ENCODE data around the gene CRTC2. TPM values are rescaled to one million over a fixed set of nuclear protein-coding genes. Genes with fewer than 3 reads are reported as not detected.

Gene CRTC2
- total RNA-seq, 1 experiment from 2014 or later: 11.2 TPM

- peak; percentile 74 for DNase-seq (ENCODE audit: low read depth)
These were observed 11.7 kb downstream of the CRTC2 start, which contains the start of gene DENND4B for GRCh38 chr1:153946622-153947241. TSS of gene DENND4B (minus strand) at chr1:153946718. CDS start at chr1:153944374, 2,344 bp downstream.

DNA sequence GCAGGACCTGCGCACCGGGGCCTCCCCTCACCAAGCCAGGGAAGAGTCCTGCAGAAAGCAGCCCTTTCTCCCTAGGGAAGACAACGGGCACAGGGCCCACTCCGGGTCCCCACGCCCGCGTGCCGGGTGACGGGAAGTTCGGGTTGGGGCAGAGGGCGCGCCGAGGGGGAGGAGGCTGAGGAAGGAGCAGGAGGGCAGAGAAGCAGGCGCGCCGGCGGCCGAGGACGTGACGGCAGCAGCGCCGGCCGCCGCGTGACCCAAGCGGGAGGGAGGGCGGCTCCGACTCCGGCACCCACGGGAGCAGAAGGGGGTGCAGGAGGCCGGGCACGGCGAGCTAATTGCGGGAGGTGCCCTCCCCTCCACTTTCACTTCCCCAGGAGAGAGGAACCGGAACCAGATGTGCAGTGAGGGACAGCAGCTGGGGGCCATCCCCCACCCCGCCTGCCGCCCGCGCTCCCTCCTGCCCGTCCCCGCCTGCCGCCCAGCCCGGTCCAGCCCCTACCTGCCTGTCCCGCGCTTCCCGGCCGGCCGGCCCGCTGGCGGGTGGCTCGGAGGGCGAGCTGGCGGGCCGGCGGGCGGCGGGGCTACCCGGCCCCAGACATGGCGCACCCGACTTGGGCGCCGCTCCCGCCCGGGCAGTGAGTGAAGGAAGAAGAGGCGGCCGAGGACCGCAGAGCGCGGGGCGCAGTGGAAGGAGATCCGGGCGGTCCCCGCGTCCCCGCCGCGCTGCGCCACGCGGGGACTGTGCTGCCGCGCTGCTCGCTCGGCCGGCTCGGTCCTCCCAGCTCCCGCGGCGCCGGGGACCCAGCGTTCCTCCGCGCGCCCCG, 12.4 kb downstream of the CRTC2 start:
- DNase-seq (ENCODE audit: low read depth): peak; percentile 77

- peak; percentile 34 for DNase-seq (ENCODE audit: low read depth)
These were observed 13.1 kb downstream of the CRTC2 start for GRCh38 chr1:153945131-153945794.

DNA sequence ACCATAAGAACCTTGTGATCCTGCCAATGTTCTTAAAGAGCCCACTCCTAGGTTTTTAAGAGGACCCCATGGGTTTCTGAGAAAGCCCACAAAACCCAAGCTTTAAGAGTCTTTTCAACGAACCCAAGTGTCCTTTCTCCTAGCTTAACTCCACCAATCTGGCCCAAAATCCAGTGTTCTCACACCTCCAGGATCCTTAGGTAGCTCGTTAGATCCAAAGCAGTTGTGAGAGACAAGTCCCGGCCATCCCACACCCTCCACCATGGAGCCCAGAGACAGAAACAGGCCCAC, 13.6 kb downstream of the CRTC2 start:
- DNase-seq (ENCODE audit: low read depth): no peak

DNA sequence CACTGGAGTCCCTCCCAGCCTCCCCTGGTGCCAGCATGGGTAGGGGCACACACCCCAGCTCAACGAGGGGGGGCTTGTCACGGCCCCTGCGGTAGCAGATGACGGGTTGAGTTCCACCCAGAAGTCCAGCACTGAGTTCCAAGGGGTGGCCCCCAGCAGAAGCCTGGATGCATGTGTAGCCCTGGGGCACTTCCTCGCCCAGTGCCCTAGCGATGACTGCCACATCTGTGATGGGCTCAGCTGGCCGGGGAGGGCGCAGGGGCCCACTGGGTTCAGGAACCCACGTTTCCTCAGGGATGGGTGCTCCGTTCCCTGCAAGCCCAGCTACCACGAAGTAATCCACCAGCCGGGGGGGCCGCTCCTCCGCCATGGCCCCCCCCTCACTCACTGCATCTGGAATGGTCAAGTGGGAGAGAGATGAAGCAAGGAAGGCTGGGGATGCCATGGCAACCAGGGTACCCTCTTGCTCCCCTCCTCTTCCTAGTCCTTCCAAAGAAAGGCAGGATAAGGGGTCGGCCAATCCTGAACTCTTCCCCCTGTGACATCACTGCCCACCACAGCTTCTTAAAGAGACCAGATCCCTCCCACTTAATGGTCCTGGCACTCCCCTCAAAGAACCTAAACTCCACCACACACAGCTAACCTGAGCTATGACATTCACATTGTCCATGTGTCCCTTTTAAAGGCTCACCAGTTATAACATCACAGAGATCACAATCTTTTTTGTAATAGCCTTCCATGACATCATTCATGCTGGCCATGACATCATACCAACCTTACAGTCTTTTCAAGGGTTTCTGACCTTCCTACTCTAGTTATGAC, 14.2 kb downstream of the CRTC2 start:
- no peak for DNase-seq (ENCODE audit: low read depth)

GRCh38 chr1:153942766-153943549, 15.5 kb downstream of the CRTC2 start:
- no peak for DNase-seq (ENCODE audit: low read depth)

DNA sequence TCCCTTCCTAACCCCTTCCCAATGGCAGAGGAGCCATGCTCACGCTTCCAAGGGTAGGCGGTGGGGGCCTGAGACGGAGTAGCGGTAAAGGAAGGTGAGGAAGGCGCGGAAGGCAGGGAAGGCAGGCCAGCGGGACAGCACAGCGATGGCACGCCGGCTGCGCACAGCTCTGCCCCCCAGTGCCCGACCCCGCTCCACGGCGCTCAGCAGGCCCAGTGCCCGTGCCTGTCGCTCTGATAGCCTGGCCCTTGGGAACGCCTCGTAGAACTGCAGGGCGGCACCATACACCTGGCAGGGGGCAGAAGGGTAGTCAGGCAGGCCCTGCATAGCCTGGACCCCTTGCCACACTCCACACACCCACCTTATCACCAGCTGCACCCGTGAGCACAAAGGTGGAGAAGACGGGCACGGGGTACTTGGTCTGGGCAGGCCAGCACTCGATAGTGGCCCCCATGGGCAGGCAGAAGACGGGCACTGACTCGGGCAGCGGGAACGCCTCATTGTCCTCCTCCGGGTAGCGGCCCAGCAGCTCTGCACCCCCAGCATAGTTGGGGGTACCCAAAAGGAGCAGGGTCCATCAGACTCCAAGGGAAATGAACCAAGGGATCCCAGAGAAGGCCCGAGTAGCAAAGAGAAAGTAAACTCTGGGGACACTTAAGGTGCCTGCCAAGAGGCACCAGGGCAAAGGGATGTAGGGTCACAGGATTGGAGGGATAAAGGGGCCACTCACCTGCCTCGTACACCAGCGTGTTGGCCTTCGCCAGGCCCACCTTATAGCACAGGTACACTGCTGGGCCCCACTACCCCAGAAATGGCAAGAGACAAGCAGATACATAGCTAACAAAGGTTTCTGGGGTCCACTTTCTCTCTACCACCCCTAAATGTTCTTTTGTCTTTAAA, 16.3 kb downstream of the CRTC2 start:
- DNase-seq (ENCODE audit: low read depth): no peak

DNA sequence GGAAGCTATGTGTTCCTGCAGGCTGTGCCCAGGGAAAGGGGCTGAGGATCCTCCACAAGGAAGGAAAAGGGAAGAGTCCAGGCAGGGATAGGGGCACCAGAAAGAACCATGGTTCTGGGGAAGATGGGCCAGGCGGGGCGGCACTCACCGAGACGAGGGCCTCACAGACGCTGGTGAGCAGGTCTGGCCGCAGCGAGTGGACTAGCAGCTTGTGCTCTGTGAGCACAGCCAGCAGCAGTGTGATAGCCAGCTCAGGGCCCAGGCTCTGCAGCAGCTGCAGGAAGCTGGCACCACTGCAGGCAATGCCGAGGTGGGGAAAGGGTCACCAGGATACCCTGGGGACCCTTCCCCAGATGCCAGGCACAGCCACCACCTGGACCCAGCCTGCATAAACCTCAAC, 17.7 kb downstream of the CRTC2 start:
- no peak for DNase-seq (ENCODE audit: low read depth)

GRCh38 chr1:153939476-153939875, 18.9 kb downstream of the CRTC2 start:
- DNase-seq (ENCODE audit: low read depth): no peak

DNA sequence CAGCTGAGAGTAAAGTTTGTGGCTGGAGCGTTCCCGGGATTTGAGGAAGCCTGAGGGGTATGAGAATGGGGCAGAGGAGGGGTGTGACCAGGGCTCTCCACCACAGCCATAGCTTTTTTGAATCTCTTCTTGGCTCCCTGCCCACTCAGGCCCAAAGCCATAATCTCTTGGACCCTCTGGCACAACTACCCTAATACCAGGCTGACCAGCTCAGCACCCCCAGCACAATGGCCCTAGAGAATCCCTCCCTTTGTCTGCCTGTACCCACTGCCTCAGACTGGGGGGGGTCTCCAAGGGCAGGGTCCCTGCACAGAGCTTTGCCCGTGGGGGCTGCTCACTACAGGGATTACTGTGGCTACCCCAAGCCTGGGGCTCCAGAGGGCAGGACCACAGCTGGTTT, 19.4 kb downstream of the CRTC2 start:
- no peak for DNase-seq (ENCODE audit: low read depth)

DNA sequence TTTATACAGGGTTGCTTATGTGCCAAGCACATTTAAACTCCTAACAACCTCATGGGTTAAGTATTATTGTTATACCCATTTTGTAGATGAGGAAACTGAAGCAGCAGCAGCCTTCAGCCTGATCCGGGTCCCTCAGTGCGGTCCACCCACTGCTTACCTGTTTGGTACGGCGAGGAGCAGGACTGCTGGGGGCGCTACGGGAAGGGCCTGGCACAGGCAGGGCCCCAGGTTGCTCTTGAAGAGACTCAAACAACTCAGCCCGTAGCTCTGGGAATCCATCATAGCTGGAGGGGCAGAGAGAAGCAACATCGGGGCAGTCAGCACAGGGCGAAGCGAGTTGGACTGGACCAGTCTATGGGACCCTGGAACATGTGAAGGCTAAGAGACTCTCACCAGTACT, 21.1 kb downstream of the CRTC2 start:
- DNase-seq (ENCODE audit: low read depth): no peak

DNA sequence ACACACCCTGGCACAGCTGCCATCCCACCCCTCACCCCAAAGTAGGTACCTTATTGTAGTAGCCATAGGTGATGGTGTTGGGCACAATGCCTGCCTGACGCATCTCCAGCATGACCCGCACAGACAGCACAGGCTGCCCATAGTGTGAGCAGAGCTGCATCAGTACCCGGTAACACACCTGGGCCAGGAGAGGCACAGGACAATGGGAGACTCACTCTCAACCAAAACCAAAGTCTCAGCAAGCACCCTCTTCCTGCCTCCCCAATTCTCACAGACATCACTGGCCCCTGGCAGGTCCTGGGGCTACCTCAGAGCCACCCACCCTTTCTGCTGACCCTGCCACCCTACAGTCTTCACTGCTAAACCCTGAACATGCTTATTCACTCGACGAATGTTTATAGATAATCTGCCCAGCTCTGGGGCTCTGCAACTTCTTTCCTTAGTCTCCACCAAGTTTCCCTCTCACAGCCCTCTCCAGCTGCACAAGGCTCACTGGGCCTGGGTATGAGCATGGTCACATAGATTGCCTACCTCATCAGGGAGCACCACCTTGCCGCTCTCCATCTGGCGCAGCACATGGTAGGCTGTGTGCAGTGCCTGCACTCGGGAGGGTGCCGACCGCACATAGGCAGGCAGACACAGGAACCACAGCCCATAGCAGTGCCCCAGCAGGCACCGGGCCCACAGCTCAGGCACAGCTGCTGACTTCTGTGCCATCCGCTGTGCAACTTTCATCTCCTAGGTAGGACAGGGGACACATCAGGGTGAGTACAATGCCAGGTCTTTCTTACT, 22.2 kb downstream of the CRTC2 start:
- no peak for DNase-seq (ENCODE audit: low read depth)

- no peak for DNase-seq (ENCODE audit: low read depth)
These were observed 23.7 kb downstream of the CRTC2 start for GRCh38 chr1:153934746-153935145.

DNA sequence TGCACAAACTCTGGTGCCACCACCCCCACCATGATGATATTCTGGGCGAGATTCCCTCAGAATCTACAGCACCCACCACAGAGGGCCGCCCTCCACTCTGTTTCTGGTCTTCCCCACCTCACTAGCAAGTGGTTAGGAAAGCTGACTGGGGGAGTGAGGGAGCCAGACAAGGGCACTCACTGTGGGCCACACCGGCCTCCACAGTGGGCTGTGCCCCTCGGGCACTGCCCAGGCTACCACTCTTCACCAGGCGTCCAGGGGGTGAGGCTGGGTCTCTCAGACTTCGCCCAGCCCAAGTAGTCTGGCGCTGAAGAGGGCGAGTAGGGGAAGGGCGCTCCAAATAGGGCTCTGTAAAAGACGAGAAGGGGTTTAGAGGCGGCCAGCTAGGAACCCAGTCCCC, 24.5 kb downstream of the CRTC2 start:
- no peak for DNase-seq (ENCODE audit: low read depth)

- DNase-seq (ENCODE audit: low read depth): no peak
These were observed 25.0 kb downstream of the CRTC2 start for GRCh38 chr1:153933430-153933829.

DNA sequence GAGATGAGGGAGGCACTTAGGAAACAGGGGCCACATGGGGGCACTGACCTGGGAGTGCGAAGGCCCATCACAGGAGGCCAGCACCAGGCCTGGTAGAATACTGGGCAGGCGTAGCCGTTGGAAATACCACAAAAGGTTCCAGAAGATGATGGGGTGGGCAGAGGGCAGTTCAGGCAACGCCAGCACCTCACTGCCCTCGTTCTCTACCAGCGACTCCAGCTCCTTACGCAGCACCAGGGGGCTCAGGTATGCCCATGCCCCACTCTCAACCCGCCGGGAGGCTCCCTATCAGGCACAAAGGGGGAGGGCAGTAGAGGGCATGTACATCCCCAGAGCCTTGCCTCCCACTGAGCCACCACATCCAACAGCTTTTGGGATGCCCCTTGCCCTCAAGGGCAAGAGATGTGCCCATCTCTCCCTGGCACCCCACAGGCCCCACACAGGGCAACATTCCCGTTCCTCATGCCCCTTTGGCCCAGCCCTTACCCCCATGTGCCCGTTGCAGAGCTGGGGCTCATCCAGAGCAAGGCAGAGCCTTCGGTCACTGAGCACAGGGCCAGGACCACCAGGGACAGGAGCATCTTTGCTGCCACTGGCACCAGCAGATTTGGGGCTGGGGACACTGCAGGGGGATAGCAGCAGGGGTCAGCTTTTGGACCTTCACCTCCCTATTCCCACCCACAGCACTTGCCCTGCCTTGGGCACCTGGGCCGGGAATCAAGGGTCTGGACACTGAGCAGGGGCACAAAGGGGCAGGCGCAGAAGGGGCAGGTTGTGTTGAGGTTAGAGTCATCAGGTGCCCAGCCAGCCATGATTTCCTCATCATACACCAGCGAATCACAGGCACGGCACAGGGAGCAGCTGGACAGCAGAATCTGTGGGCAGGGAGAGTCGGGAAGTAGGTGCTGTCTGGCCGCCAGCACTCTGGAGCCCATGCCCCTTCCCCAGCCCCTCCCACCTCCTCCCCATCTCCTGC, 26.0 kb downstream of the CRTC2 start:
- DNase-seq (ENCODE audit: low read depth): no peak

- DNase-seq (ENCODE audit: low read depth): no peak
These were observed 28.1 kb downstream of the CRTC2 start for GRCh38 chr1:153929981-153930948.

All from RPMI7951 (cell line).